Measurements from ENCODE around the gene OR10A2. TPM values are rescaled to one million over a fixed set of nuclear protein-coding genes. Genes with fewer than 3 reads are reported as not detected.

OR10A2 gene, protein sequence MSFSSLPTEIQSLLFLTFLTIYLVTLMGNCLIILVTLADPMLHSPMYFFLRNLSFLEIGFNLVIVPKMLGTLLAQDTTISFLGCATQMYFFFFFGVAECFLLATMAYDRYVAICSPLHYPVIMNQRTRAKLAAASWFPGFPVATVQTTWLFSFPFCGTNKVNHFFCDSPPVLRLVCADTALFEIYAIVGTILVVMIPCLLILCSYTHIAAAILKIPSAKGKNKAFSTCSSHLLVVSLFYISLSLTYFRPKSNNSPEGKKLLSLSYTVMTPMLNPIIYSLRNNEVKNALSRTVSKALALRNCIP
- total RNA-seq (not detected), total RNA-seq (0 reads per million in 2 donors)

DNA sequence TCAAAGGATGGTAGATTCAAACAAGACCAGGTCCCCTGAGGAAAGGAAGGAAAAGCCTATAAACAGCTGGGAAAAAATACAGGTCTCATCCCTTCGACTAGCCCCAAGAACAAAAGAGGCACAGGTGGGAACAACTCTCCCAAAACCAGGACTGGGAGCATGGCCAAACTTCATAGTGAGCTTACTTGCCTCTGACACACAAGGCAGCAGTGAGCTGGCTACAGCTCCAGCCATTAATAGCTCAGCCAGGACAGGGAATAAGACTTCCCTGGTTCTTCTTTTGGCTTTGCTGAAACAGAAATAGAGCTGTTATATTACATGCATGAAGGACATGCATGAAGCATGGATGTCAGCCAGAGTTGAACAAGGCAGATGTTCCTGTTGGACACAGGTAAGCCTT is at the start of gene OR10A2:
Gene OR10A2 (plus strand): TSS at position 97 of the 400 bp plus-strand sequence. CDS start 6,698 bp downstream, outside the sequence.
- Mint-ChIP-seq H3K27me3 (peaks cover 5% of the 10 kb centered on the region), H3K4me3 (no peak within 1 kb of the TSS), H3K36me3 (ENCODE audit: low read depth) (no peaks in the 10 kb centered on the region), H3K27ac (no peak within 1 kb of the TSS), H3K4me1 (no peaks in the 10 kb centered on the region)
- ATAC-seq (no peak), DNase-seq (no peak)
- no peaks in the 10 kb centered on the region for H3K9me3 ChIP-seq (ENCODE audit: control insufficient read depth, low read length, poor library complexity, severe bottlenecking)

DNA sequence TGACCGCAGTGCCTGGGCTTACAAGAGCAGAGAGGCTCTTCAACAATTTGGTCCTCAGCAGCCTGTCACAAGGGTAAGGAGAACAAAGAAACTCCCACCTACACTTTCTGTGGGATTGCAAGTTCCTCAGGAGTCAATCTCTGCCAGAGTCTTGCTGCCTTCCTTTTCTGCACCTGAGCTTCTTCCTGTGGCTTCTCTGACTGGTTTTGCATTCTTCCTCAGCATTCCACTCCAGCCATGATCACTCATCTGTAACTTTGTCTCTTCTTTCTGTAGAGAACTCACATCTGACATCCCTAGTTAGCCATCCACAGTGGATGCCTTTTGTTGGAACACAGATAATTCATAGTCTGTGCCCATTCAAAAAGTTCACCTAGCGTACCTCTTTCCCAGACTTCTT is 49.2 kb upstream of the OR10A2 start:
- H3K27me3 Mint-ChIP-seq, result peaks cover 56% of the 10 kb centered on the region

DNA sequence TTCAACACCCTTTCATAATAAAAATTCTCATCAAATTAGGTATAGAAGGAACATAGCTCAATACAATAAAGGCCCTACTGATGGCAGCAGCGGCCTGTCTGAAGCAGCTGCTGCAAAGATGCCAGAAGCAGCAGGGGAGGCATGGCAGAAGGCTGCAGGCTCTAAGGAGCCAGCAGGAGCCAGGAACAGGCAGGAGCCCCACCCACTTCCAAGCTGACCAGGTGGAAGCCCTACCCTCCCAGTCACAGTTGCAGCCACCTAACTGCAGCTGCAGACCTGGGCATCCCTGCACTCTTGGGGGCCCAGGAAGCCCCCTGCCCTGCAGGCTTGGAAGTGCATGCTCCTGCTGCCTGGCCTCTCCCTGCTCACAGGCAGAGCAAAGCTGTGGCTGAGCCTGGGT is 45.2 kb upstream of the OR10A2 start:
- peaks cover 44% of the 10 kb centered on the region for H3K27me3 Mint-ChIP-seq
- H3K4me3 Mint-ChIP-seq, result no peak overlapping the region
- H3K9me3 ChIP-seq (ENCODE audit: control insufficient read depth, low read length, poor library complexity, severe bottlenecking), result no peaks in the 10 kb centered on the region
- ATAC-seq (no peak), DNase-seq (no peak)
- H3K4me1 Mint-ChIP-seq, result peaks cover 2% of the 10 kb centered on the region
- H3K27ac Mint-ChIP-seq, result no peak overlapping the region
- no peaks in the 10 kb centered on the region for H3K36me3 Mint-ChIP-seq (ENCODE audit: low read depth)

More for the DNA sequence above, 49.2 kb upstream of the OR10A2 start:
- H3K27ac Mint-ChIP-seq, result no peak overlapping the region
- ATAC-seq, result no peak
- H3K4me3 Mint-ChIP-seq, result no peak overlapping the region
- H3K9me3 ChIP-seq (ENCODE audit: control insufficient read depth, low read length, poor library complexity, severe bottlenecking), result no peaks in the 10 kb centered on the region
- DNase-seq, result no peak
- H3K4me1 Mint-ChIP-seq, result peaks cover 5% of the 10 kb centered on the region
- H3K36me3 Mint-ChIP-seq (ENCODE audit: low read depth), result no peaks in the 10 kb centered on the region

DNA sequence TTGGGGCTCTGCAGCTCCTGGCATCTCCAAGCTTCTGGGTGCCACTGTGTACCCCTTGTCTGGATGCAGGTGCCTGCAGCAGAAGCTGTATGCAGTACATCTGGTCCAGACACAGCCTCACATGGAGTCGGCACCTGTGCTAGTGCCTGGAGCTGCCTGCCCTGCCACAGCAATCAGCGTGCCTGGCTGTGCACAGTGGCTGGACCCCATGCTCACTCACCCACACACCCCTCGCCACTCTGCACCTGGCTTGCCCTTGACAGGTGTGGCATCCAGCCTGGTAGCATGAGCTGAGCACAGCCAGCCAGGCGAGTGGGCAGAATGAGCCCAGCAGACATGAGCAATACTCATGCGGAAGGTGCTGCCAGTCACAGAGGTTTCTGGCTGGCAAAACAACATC is 43.9 kb upstream of the OR10A2 start:
- H3K27me3 Mint-ChIP-seq, result peaks cover 43% of the 10 kb centered on the region
- H3K36me3 Mint-ChIP-seq (ENCODE audit: low read depth), result no peaks in the 10 kb centered on the region
- no peak overlapping the region for H3K27ac Mint-ChIP-seq
- H3K4me3 Mint-ChIP-seq, result no peak overlapping the region
- no peaks in the 10 kb centered on the region for H3K9me3 ChIP-seq (ENCODE audit: control insufficient read depth, low read length, poor library complexity, severe bottlenecking)
- DNase-seq, result no peak
- no peaks in the 10 kb centered on the region for H3K4me1 Mint-ChIP-seq
- no peak for ATAC-seq

DNA sequence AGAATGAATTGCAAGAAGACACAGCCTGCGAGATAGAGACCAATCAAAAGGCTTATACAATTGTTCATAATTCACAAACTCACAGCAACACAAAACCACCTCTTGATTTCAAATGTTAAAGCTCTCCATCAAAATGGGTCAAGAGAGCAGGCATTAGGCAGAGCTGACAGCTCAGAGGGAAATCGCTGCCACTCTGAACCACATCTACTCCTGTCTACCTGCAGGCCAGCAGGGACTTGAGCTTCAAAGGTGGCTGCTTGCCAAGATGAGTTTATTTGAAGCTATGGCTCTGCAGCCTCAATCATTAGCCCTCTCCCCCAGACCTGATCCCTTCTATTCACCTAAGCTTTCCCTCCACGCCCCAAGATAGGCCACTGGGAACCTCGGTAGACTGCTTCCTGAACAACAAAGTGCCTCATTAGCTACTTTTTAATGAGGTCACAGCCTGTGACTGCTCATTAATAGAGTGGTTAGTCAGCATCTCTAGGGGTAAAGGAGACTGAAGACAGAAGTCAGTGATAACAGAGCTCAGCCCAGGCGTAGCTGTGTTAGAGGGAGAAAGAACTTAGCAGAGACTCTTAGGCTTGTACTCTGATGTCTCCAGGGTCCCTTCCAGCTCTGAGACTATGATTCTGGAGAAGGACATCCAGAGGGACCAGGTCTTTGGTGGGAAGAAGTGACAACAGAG is 38.6 kb upstream of the OR10A2 start:
- DNase-seq (no peak), ATAC-seq (no peak)
- H3K9me3 ChIP-seq (ENCODE audit: control insufficient read depth, low read length, poor library complexity, severe bottlenecking), result no peaks in the 10 kb centered on the region
- Mint-ChIP-seq H3K27ac (no peak overlapping the region), H3K4me3 (no peak overlapping the region), H3K4me1 (no peaks in the 10 kb centered on the region), H3K27me3 (peaks cover 43% of the 10 kb centered on the region), H3K36me3 (ENCODE audit: low read depth) (peaks cover 2% of the 10 kb centered on the region)

DNA sequence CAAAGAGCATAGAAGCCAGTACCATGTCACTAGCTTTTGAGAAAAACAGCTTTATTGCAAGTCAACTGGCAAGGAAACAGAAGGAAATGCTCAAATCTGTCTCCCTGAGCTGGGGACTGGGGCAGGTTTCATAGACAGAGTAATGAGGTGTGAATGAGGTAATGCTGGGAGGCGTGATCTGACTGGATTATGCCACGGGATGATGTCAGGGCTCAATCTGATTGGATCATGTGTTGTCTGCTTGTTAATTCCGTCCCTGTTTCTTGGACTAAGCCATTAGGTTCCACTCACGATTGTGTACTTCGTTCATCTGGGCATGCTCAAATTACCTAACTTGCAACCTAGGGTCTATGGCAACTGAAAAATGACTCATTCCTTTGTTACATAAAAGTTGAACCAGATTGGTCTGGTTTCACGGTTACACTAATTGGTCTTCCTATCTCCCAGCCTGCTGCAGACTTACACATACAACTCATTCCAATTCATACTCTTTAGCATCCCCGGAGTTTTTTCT is 37.6 kb upstream of the OR10A2 start:
- peaks cover 42% of the 10 kb centered on the region for H3K27me3 Mint-ChIP-seq
- H3K27ac Mint-ChIP-seq, result no peak overlapping the region
- H3K9me3 ChIP-seq (ENCODE audit: control insufficient read depth, low read length, poor library complexity, severe bottlenecking), result no peaks in the 10 kb centered on the region

DNA sequence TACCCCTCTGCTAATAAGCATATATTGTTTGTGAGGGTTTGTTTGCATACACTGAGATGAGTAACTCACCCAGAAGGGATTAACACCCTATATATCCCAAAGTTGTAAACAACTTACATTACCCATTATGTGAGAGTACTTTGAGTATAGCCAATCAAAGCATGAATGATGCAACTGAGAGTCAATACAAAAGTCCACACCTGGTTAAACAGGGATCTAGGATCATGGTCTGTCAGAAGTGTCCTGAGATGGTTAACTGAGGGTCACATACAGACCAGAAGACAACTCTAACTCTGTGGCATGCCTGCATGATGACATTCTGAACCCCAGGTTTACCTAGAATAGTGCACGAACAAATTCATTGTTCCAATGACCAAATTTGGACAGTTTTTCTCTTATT is 34.8 kb upstream of the OR10A2 start:
- Mint-ChIP-seq H3K4me1 (peaks cover 2% of the 10 kb centered on the region), H3K4me3 (no peak overlapping the region), H3K36me3 (ENCODE audit: low read depth) (peaks cover 2% of the 10 kb centered on the region), H3K27me3 (peaks cover 40% of the 10 kb centered on the region), H3K27ac (no peak overlapping the region)
- no peaks in the 10 kb centered on the region for H3K9me3 ChIP-seq (ENCODE audit: control insufficient read depth, low read length, poor library complexity, severe bottlenecking)
- no peak for ATAC-seq
- DNase-seq, result no peak

More for the DNA sequence above, 37.6 kb upstream of the OR10A2 start:
- H3K36me3 Mint-ChIP-seq (ENCODE audit: low read depth), result peaks cover 2% of the 10 kb centered on the region
- DNase-seq, result no peak
- H3K4me1 Mint-ChIP-seq, result no peaks in the 10 kb centered on the region
- no peak for ATAC-seq
- H3K4me3 Mint-ChIP-seq, result no peak overlapping the region

DNA sequence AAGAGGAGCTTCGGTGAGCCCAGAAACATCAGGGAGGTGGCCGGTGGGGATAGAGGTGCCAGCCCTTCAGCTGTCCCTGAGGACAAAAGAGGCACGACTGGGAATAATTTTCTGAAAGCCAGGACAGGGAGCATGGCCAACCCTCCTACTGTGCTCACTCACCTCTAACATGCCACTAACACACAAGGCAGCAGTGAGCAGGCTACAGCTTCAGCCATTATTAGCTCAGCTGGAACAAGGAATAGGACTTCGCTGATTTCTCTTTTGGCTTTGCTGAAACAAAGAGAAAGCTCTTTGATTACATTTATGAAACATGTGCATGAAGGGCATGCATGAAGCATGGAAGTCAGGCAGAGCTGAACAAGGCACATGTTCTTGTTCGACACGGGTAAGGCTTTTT is 29.5 kb upstream of the OR10A2 start:
- Mint-ChIP-seq H3K27me3 (peaks cover 14% of the 10 kb centered on the region), H3K4me1 (peaks cover 3% of the 10 kb centered on the region), H3K4me3 (no peak overlapping the region), H3K36me3 (ENCODE audit: low read depth) (no peaks in the 10 kb centered on the region), H3K27ac (no peak overlapping the region)
- H3K9me3 ChIP-seq (ENCODE audit: control insufficient read depth, low read length, poor library complexity, severe bottlenecking), result no peaks in the 10 kb centered on the region
- ATAC-seq (no peak), DNase-seq (no peak)

DNA sequence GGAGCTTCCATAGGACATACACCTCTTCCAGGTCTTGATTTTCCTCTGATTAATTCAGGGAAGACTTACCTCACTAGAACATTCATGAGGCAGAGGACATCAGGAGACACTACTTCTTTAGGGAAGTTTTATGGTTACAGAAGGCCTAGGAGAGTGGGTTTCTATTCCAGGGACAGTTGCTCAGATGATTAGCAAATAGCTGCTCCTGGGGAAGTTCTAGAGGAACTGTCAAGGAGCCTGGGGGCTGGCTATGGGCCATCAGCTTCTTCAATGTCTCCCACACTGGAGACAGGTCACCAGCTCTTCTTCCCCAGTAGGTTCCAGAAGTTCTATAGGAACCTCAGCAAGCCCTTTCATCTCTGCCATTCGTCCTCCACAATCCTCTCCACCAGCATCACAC is 28.8 kb upstream of the OR10A2 start:
- no peak overlapping the region for H3K4me3 Mint-ChIP-seq
- no peak overlapping the region for H3K27ac Mint-ChIP-seq
- H3K9me3 ChIP-seq (ENCODE audit: control insufficient read depth, low read length, poor library complexity, severe bottlenecking), result no peaks in the 10 kb centered on the region
- H3K27me3 Mint-ChIP-seq, result peaks cover 8% of the 10 kb centered on the region
- peaks cover 3% of the 10 kb centered on the region for H3K4me1 Mint-ChIP-seq
- no peak for DNase-seq
- H3K36me3 Mint-ChIP-seq (ENCODE audit: low read depth), result no peaks in the 10 kb centered on the region
- ATAC-seq, result no peak

DNA sequence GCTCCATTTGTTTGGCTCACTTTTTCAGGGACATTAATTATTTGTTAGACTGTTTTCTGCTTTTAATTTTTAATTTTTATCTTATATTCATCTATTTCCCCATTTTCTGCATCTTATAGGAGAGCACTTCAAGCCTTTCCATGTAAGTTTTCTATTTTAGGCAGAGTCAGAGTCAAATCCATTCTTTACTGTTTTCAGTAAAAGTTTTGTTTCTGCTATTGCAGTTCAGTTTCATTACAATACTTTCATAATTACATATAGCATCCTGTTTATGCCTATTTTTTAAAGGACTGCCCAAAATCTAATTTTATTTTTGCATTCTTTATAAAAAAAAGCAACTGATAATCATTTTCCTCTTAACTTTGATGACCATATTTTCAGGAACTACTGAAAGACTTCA is 21.2 kb upstream of the OR10A2 start:
- Mint-ChIP-seq H3K27me3 (peaks cover 28% of the 10 kb centered on the region), H3K27ac (no peak overlapping the region), H3K4me3 (no peak overlapping the region), H3K36me3 (ENCODE audit: low read depth) (peaks cover 2% of the 10 kb centered on the region), H3K4me1 (no peaks in the 10 kb centered on the region)
- no peak for ATAC-seq
- H3K9me3 ChIP-seq (ENCODE audit: control insufficient read depth, low read length, poor library complexity, severe bottlenecking), result no peaks in the 10 kb centered on the region
- no peak for DNase-seq

DNA sequence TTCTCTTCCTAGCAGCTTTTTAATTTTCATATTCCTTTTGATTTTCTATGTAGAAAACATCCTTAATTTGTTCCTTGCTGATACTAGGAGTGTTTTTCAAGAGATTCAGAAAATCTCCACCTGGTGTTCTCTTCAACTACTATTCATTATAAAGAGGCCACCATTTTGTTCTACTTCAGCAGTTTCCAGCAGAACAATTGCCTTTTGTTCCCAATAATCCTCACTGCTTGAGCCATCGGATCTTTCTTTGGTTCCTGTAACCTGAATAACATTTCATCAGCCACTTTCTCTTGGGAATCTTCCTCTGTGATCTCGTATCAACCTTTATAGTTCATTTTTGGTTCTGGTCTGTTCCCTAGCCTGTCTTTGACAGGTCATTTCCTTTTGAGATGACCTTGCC is 19.2 kb upstream of the OR10A2 start:
- no peaks in the 10 kb centered on the region for H3K9me3 ChIP-seq (ENCODE audit: control insufficient read depth, low read length, poor library complexity, severe bottlenecking)
- H3K4me1 Mint-ChIP-seq, result no peaks in the 10 kb centered on the region
- ATAC-seq, result no peak
- no peak overlapping the region for H3K27ac Mint-ChIP-seq
- DNase-seq, result no peak
- H3K4me3 Mint-ChIP-seq, result no peak overlapping the region
- peaks cover 31% of the 10 kb centered on the region for H3K27me3 Mint-ChIP-seq
- peaks cover 2% of the 10 kb centered on the region for H3K36me3 Mint-ChIP-seq (ENCODE audit: low read depth)

DNA sequence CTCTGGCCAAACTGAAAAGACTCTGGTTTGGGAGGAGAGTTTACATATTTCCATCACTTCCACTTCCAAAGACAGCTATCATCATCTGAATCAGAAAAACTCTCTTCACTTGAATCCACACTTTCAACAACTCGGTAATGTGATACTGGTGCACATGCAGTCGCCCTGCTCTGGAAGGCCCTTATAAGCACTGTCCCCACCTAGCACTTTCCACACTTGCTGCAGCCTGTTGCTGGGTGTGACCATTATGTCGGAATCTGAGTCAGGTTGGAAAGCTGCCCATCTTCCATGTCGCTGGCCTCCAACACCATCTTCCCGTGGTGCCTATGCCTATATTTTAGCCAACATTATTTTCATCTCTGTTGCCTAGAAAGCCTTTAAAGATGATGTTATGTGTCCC is 18.5 kb upstream of the OR10A2 start:
- ATAC-seq (no peak), DNase-seq (no peak)
- Mint-ChIP-seq H3K4me1 (no peaks in the 10 kb centered on the region), H3K36me3 (ENCODE audit: low read depth) (peaks cover 2% of the 10 kb centered on the region), H3K4me3 (no peak overlapping the region), H3K27ac (no peak overlapping the region), H3K27me3 (peaks cover 31% of the 10 kb centered on the region)
- no peaks in the 10 kb centered on the region for H3K9me3 ChIP-seq (ENCODE audit: control insufficient read depth, low read length, poor library complexity, severe bottlenecking)

DNA sequence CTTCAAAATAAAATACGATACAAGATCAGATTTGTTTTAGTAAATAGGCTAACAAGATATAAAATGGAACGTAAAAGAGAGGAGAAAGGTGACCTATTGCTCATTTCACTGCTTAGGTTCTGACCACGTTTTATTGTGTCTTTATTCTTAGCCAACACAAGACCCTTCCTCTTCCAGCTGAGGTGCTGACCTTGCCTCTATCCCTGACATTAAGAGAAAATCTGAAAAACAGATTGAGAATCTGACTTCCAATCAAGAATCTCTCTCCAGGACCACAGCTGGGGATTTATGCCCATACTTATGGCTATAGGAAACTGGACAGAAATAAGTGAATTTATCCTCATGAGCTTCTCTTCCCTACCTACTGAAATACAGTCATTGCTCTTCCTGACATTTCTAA is 17.5 kb upstream of the OR10A2 start, which contains the start of gene OR10A5:
Gene OR10A5 (plus strand): TSS at position 301 of the 400 bp plus-strand sequence. CDS start 0 bp downstream, at position 301.
- no peaks in the 10 kb centered on the region for H3K4me1 Mint-ChIP-seq
- no peak within 1 kb of the TSS for H3K4me3 Mint-ChIP-seq
- no peak within 1 kb of the TSS for H3K27ac Mint-ChIP-seq
- DNase-seq (no peak), ATAC-seq (no peak)
- H3K27me3 Mint-ChIP-seq, result peaks cover 31% of the 10 kb centered on the region
- H3K36me3 Mint-ChIP-seq (ENCODE audit: low read depth), result peaks cover 2% of the 10 kb centered on the region
- no peaks in the 10 kb centered on the region for H3K9me3 ChIP-seq (ENCODE audit: control insufficient read depth, low read length, poor library complexity, severe bottlenecking)

All from T-helper 17 cell (primary cell).